A549 treated with Hydrocortisone at 1 μM for 4 hours (cell line): ENCODE results near the gene ERCC6. TPM values are rescaled to one million over a fixed set of nuclear protein-coding genes. Genes with fewer than 3 reads are reported as not detected.

Experiments used
- total RNA-seq: library from RNA; stranded (reverse); fragments of 200-300 nt; extraction: Qiagen RNA extraction; gene quantifications from 5 replicates; pipeline ENCODE4 v1.2.3, GENCODE V29; 2022

ERCC6 gene
- 5.2 to 7.2 TPM (median 6.2 TPM) in 5 replicates for total RNA-seq

DNA sequence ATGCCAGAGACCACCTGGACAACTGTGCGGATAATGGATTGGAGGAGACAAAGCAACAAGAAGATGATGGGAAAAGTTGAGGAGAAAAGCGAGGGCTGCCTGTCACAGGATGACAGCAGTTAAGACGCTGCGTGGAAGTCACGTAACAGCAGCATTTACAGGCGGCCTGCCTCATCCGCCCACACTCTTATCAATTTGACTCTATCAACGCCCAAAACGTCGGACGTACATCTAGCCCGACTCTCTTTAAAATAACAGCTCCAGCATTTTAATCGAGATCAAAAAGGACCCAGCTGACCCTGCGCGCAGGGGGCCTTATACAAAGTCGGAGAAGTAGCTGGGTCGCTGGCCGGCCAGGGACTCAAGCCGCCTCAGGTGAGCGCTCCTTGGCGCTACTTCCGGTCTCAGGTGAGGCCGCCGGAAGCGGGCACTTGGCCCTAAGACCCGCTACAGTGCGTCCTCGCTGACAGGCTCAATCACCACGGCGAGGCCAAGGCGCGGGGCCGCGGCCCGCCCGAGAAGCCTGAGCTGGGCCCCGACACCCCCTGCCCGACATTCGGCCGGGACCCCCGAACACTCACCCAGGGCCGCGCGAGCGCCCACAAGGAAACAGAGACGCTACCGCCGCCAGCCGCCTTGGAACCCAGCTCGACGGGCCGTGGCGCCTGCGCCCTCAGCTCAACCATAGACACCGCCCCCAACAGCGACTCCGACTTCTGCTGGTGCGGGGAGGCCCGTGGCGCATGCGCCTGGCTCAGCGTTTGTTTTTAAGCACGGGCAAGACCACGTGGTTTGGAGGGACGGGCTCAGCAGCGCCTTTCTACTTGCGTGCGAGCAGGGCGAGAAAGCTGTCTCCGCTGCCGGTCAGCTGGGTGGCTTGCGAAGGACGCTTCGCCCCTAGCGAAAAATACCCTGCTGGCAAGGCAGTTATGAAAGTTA, at the start of gene ERCC6:
TSS of gene ERCC6 (minus strand) at position 741 of the 939 bp plus-strand sequence.

Other genes with a start within 250 kb of the ERCC6 start
- not detected in 5 replicates for gene C10orf71, start 240.0 kb downstream of the ERCC6 start, total RNA-seq
- gene DRGX, start 143.0 kb downstream of the ERCC6 start, total RNA-seq = 0.03 to 0.08 TPM (median 0.06 TPM) in 3 of 5 replicates, not detected in the others
- gene SLC18A3, start 71.2 kb upstream of the ERCC6 start, total RNA-seq = 0.03 TPM in 1 of 5 replicates, not detected in the others
- gene CHAT, start 74.9 kb upstream of the ERCC6 start, total RNA-seq = not detected in 5 replicates
- not detected in 5 replicates for gene C10orf53, start 140.5 kb upstream of the ERCC6 start, total RNA-seq
- 0.22 to 0.40 TPM (median 0.29 TPM) in 5 replicates for gene OGDHL, start 223.2 kb upstream of the ERCC6 start, total RNA-seq